K562 (cell line): ENCODE results near the gene ZFP3. TPM values are rescaled to one million over a fixed set of nuclear protein-coding genes. Genes with fewer than 3 reads are reported as not detected.

Experiments
- ATAC-seq: fragments of 200-7000 bp; cut with Tn5 transposase; 3 replicates; pipeline ENCODE4 v1.9.1; 2020; ENCODE audit warnings: moderate library complexity
- BruUV-seq: library from RNA; stranded (reverse); fragments of 400-500 nt; replicated peaks from 2 replicates; lab custom pipeline; 2021; lab: Mats Ljungman, UMichigan
- CTCF ChIA-PET: fragments of 300-600 bp; formaldehyde crosslinking; extraction: SDS; loops from one replicate; lab custom pipeline; 2021; ENCODE audit warnings: low intra/inter-chr PET ratio; lab: Yijun Ruan, JAX
- POLR2A ChIA-PET: fragments of 300-600, 350-650 bp; sonication (Branson Sonifier 250); formaldehyde crosslinking; extraction: SDS; loops from one replicate; lab custom pipeline; 2021; ENCODE audit warnings: antibody characterized with exemption, inconsistent platforms; lab: Yijun Ruan, JAX
- DNase-seq, 4 experiments: peaks; one replicate each; pipeline versions ENCODE4 v3.0.0 to v3.0.0-alpha.2; 2011 to 2018; ENCODE audit warnings: low spot score in 3 of 4, mixed read lengths in 3 of 4; ENCODE audit errors: extremely low read depth in 1 of 4
- FAIRE-seq: peaks from 2 replicates; lab custom pipeline; 2011; peaks lifted over from hg19 to GRCh38; lab: Jason Lieb, UNC
- H2AFZ ChIP-seq: 2 replicates; pipeline ENCODE4 v1.6.0; 2011; ENCODE audit warnings: low read depth, low read length, control low read depth, inconsistent platforms
- H3K27ac ChIP-seq: fragments of 200-600 bp; 3 replicates; pipeline ENCODE4 v1.8.0; 2011; ENCODE audit warnings: low read depth, mild to moderate bottlenecking, control low read depth, inconsistent platforms, low read length, moderate library complexity, mixed read lengths; ENCODE audit errors: extremely low read depth
- H3K27me3 ChIP-seq, 2 experiments: fragments of 300-600 bp in 1 of 2; 2 replicates in 1 of 2; 3 replicates in 1 of 2; pipeline versions ENCODE4 v1.6.0 to v1.8.0; 2011; ENCODE audit warnings: inconsistent platforms in 2 of 2, low read length in 2 of 2, mild to moderate bottlenecking in 1 of 2, mixed read lengths in 1 of 2, moderate library complexity in 1 of 2; ENCODE audit not compliant: control insufficient read depth in 2 of 2, insufficient read depth in 2 of 2
- H3K36me3 ChIP-seq: fragments of 300-600 bp; 3 replicates; pipeline ENCODE4 v1.8.0; 2011; ENCODE audit warnings: mild to moderate bottlenecking, low read length, inconsistent platforms; ENCODE audit not compliant: control insufficient read depth, insufficient read depth
- H3K4me1 ChIP-seq, 2 experiments: fragments of 200-600 bp in 1 of 2; replicated peaks in 1 of 2; 2 replicates in 1 of 2; 3 replicates in 1 of 2; pipeline versions ENCODE4 v1.5.1 to v1.8.0; 2011; ENCODE audit warnings: inconsistent platforms in 2 of 2, low read length in 2 of 2, mild to moderate bottlenecking in 1 of 2, mixed read lengths in 1 of 2, moderate library complexity in 1 of 2; ENCODE audit not compliant: control insufficient read depth in 2 of 2, insufficient read depth in 2 of 2
- H3K4me2 ChIP-seq: 2 replicates; pipeline ENCODE4 v1.6.1; 2011; ENCODE audit warnings: low read length, control low read depth, inconsistent platforms, mixed read lengths; ENCODE audit not compliant: insufficient read depth
- H3K4me3 ChIP-seq: fragments of 200-600 bp; sonication (generic), shearing (Covaris generic); 2 replicates; pipeline ENCODE4 v1.5.1; 2016; ENCODE audit warnings: control low read depth, inconsistent platforms
- H3K79me2 ChIP-seq: fragments of 200-600 bp; 3 replicates; pipeline ENCODE4 v1.8.0; 2011; ENCODE audit warnings: low read length, inconsistent platforms; ENCODE audit not compliant: control insufficient read depth, insufficient read depth
- H3K9ac ChIP-seq, 2 experiments: 2 replicates each; pipeline versions ENCODE4 v1.6.0 to v1.6.1; 2011; ENCODE audit warnings: low read depth in 2 of 2, low read length in 2 of 2, control low read depth in 1 of 2, inconsistent platforms in 1 of 2, mild to moderate bottlenecking in 1 of 2, mixed read lengths in 1 of 2; ENCODE audit not compliant: insufficient read depth in 1 of 2
- H3K9me1 ChIP-seq: one replicate; pipeline ENCODE4 v1.6.0; 2011; ENCODE audit warnings: inconsistent platforms, mild to moderate bottlenecking, low read length, moderate library complexity; ENCODE audit not compliant: control insufficient read depth, insufficient read depth
- H3K9me3 ChIP-seq: replicated peaks from 2 replicates; pipeline ENCODE4 v1.5.1; 2011; ENCODE audit warnings: low read depth, low read length, inconsistent platforms; ENCODE audit not compliant: control insufficient read depth, insufficient read depth
- H4K20me1 ChIP-seq: replicated peaks from 2 replicates; pipeline ENCODE4 v1.6.1; 2011; ENCODE audit warnings: low read length, inconsistent platforms, mixed read lengths; ENCODE audit not compliant: control insufficient read depth, insufficient read depth
- ADNP ChIP-seq: fragments of 200-800 bp; sonication (Bioruptor generic); IDR thresholded peaks from 2 replicates; pipeline ENCODE4 v1.6.1; 2016; ENCODE audit warnings: missing genetic modification characterization, missing compliant biosample characterization
- ESRRA ChIP-seq: fragments of 450-650 bp; IDR thresholded peaks from 2 replicates; pipeline ENCODE4 v1.6.1; 2014; ENCODE audit warnings: low read depth, mild to moderate bottlenecking, moderate library complexity, borderline replicate concordance
- KDM5B ChIP-seq: fragments of 200-600 bp; sonication (generic); IDR thresholded peaks from 2 replicates; pipeline ENCODE4 v1.6.1; 2012; ENCODE audit warnings: low read depth, mild to moderate bottlenecking, moderate library complexity, low read length, control low read depth, inconsistent platforms; ENCODE audit not compliant: insufficient replicate concordance
- KLF6 ChIP-seq: fragments of 250-450 bp; sonication (Bioruptor Pico); IDR thresholded peaks from 2 replicates; pipeline ENCODE4 v1.4.0; 2020; ENCODE audit warnings: mild to moderate bottlenecking, moderate library complexity, borderline replicate concordance
- MIER1 ChIP-seq: fragments of 450-650 bp; IDR thresholded peaks from 2 replicates; pipeline ENCODE4 v1.6.1; 2016; ENCODE audit warnings: antibody characterized with exemption, mild to moderate bottlenecking, low read depth
- ZNF431 ChIP-seq: sonication (generic); formaldehyde crosslinking; IDR thresholded peaks from 2 replicates; pipeline ENCODE4 v1.8.0; 2022; ENCODE audit warnings: mild to moderate bottlenecking, missing genetic modification reagents
- ZZZ3 ChIP-seq: fragments of 450-650 bp; IDR thresholded peaks from 2 replicates; pipeline ENCODE4 v1.6.1; 2016; ENCODE audit warnings: antibody characterized with exemption, mild to moderate bottlenecking, moderate library complexity
- WGBS: fragments of 100-300 bp; shearing (Covaris generic); methylation state at CpG from one replicate; pipeline ENCODE4 v1.1.6; 2016; ENCODE audit warnings: low coverage, mixed read lengths; ENCODE audit not compliant: insufficient coverage; ENCODE audit errors: missing lambda C conversion rate; 5-methylcytosine and 5-hydroxymethylcytosine counted together
- in situ Hi-C: fragments of 300-500 bp; cut with MboI; formaldehyde crosslinking; loops from 4 replicates; pipeline ENCODE4 v1.15.0; 2018; ENCODE audit warnings: inconsistent platforms, mixed read lengths
- intact Hi-C: fragments of 100-400 bp; cut with micrococcal nuclease; formaldehyde crosslinking; loops from 2 replicates; pipeline ENCODE4 v1.14.2; 2022
- polyA plus RNA-seq, 8 experiments: library from polyadenylated mRNA; depleted of rRNA in 4 of 8; stranded (reverse) in 5 of 8; unstranded in 3 of 8; fragments of >200 nt; fragmentation: Nextera tagmentation in 2 of 8; fragmentation: Illumina TruSeq in 1 of 8; extraction: Ambion mirVana in 2 of 8; extraction: Trizol in 1 of 8; gene quantifications; 2 replicates each; pipeline versions ENCODE4 v1.2.1 to v1.2.3, GENCODE V29; 2011 to 2014; ENCODE audit warnings: inconsistent platforms in 1 of 8, missing spikeins in 1 of 8
- total RNA-seq, 7 experiments: library from RNA; depleted of rRNA in 6 of 7; stranded (reverse); fragments of >200 nt in 6 of 7; fragmentation: Illumina TruSeq in 2 of 7; extraction: Trizol in 2 of 7; gene quantifications; 2 replicates each; pipeline versions ENCODE4 v1.2.1 to v1.2.3, GENCODE V29; 2011 to 2021; ENCODE audit warnings: low replicate concordance in 1 of 7
- TF ChIP-seq, protein P1 (sequence below), 2 experiments: fragments of 200-800 bp in 1 of 2; sonication (Bioruptor generic) in 1 of 2; sonication (generic) in 1 of 2; formaldehyde crosslinking in 1 of 2; IDR thresholded peaks in 1 of 2; conservative IDR thresholded peaks in 1 of 2; 2 replicates each; pipeline versions ENCODE4 v1.5.0 to v1.6.1; 2016 to 2020; ENCODE audit warnings: missing compliant biosample characterization in 1 of 2, missing genetic modification characterization in 1 of 2, missing genetic modification reagents in 1 of 2

Gene ZFP3
- total and polyA plus RNA-seq, 9 of the 15 experiments (the other 6 are each of a cell fraction or from before 2014, with no cell fraction given), result 0.04 TPM; not detected in 8

DNA sequence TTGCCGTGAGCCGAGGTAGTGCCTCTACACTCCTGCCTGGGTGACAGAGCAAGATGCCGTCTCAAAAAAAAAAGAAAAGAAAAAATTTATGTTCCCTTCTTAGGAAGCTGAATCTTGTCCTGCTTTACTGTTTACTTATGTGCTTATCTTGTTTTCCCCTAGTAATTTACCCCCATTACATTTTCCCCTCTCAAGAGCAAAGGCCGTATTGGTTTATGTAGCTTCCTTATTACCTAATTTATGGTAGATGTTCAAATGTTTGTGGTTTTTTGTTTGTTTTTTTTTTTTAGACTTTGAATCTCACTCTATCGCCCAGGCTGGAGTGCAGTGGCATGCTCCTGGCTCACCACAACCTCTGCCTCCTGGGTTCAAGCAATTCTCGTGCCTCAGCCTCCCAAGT is 32.8 kb upstream of the ZFP3 start:
- no peaks in the 10 kb centered on the region for H3K9me1 ChIP-seq
- intact Hi-C loops (no loop called here), in situ Hi-C loops (no loop called here)
- no peaks in the 10 kb centered on the region; a peak in 1 of 5 replicates for H3K27me3 ChIP-seq
- ChIA-PET POLR2A (no interaction called here), CTCF (interaction anchor here (0.7 kb wide), 1 partner anchor 1033 kb away, joined by 3 read pairs; no protein-coding TSS in a partner anchor)
- FAIRE-seq (no peak), ATAC-seq (no peak)
- H3K4me2 ChIP-seq, result no peak overlapping the region
- H3K9me3 ChIP-seq, result no peaks in the 10 kb centered on the region
- H2AFZ ChIP-seq, result no peak overlapping the region
- H3K4me1 ChIP-seq, result peaks cover 0 to 4% of the 10 kb centered on the region in 2 experiments; a peak in 2 of 5 replicates
- H4K20me1 ChIP-seq, result no peaks in the 10 kb centered on the region
- H3K4me3 ChIP-seq, result no peak overlapping the region
- H3K79me2 ChIP-seq, result no peaks in the 10 kb centered on the region
- WGBS, result 36% methylated on average over 6 of the region's 6 CpGs
- H3K9ac ChIP-seq, result no peak overlapping the region
- no TSS peak for BruUV-seq
- H3K27ac ChIP-seq, result no peak overlapping the region
- TF ChIP-seq ADNP (tag) (no peak), MIER1 (no peak), KDM5B (no peak), KLF6 (no peak), ESRRA (no peak), ZNF431 (CRISPR knock-in tag) (no peak), ZZZ3 (no peak)
- TF ChIP-seq, protein P1, sequence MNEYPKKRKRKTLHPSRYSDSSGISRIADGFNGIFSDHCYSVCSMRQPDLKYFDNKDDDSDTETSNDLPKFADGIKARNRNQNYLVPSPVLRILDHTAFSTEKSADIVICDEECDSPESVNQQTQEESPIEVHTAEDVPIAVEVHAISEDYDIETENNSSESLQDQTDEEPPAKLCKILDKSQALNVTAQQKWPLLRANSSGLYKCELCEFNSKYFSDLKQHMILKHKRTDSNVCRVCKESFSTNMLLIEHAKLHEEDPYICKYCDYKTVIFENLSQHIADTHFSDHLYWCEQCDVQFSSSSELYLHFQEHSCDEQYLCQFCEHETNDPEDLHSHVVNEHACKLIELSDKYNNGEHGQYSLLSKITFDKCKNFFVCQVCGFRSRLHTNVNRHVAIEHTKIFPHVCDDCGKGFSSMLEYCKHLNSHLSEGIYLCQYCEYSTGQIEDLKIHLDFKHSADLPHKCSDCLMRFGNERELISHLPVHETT (CRISPR knock-in tag; conservative IDR thresholded peaks at IDR 0.05 in 1 of 2, IDR thresholded peaks at IDR 0.05 in 1 of 2), result no peak
- TF ChIP-seq, all 486 proteins: peak for 0
- no peak for DNase-seq
- H3K36me3 ChIP-seq, result no peaks in the 10 kb centered on the region
